SU-DHL-6 (cell line): ENCODE results near the gene SLC27A5.

Experiments used
- H2AFZ ChIP-seq: fragments of 200-600 bp; sonication (generic); 2 replicates; pipeline ENCODE4 v1.6.1; 2014; ENCODE audit warnings: low read depth, mild to moderate bottlenecking, moderate library complexity, mixed read lengths, antibody characterized with exemption, low read length; ENCODE audit not compliant: severe bottlenecking
- H3F3A ChIP-seq: fragments of 200-600 bp; shearing (Covaris generic); 2 replicates; pipeline ENCODE4 v1.6.0; 2016; ENCODE audit warnings: antibody characterized with exemption, mild to moderate bottlenecking; ENCODE audit not compliant: insufficient read depth
- H3K27ac ChIP-seq: fragments of 200-600 bp; sonication (generic); 2 replicates; pipeline ENCODE4 v1.5.1; 2016; ENCODE audit warnings: low read depth, mild to moderate bottlenecking, low read length, moderate library complexity, mixed read lengths
- H3K27me3 ChIP-seq: fragments of 200-600 bp; sonication (generic), shearing (Covaris generic); 2 replicates; pipeline ENCODE4 v1.6.0; 2014; ENCODE audit warnings: mild to moderate bottlenecking, low read length
- H3K36me3 ChIP-seq: fragments of 200-600 bp; sonication (generic); 2 replicates; pipeline ENCODE4 v1.6.1; 2014; ENCODE audit warnings: mild to moderate bottlenecking, low read length, mixed read lengths
- H3K4me2 ChIP-seq: fragments of 300-600, 200-600 bp; shearing (Covaris generic), sonication (generic); 2 replicates; pipeline ENCODE4 v1.6.0; 2014; ENCODE audit warnings: low read length, low read depth, mild to moderate bottlenecking; ENCODE audit not compliant: poor library complexity, severe bottlenecking
- H3K4me3 ChIP-seq: fragments of 200-600 bp; sonication (generic); 2 replicates; pipeline ENCODE4 v1.5.1; 2014; ENCODE audit warnings: antibody characterized with exemption, low read length, mild to moderate bottlenecking, mixed read lengths; ENCODE audit not compliant: insufficient read depth, poor library complexity, severe bottlenecking
- H3K79me2 ChIP-seq: fragments of 200-600 bp; sonication (generic); 2 replicates; pipeline ENCODE4 v1.6.1; 2014; ENCODE audit warnings: mild to moderate bottlenecking, low read length, moderate library complexity; ENCODE audit not compliant: insufficient read depth
- H3K9ac ChIP-seq: fragments of 200-600 bp; sonication (generic); 2 replicates; pipeline ENCODE4 v1.7.0; 2014; ENCODE audit warnings: mild to moderate bottlenecking, low read length
- H3K9me2 ChIP-seq: fragments of 200-600 bp; sonication (generic); replicated peaks from 2 replicates; pipeline ENCODE4 v1.6.1; 2014; ENCODE audit warnings: low read length; ENCODE audit not compliant: insufficient read depth
- H3K9me3 ChIP-seq: fragments of 200-600 bp; sonication (generic); 2 replicates; pipeline ENCODE4 v1.6.1; 2014; ENCODE audit warnings: low read length, mixed read lengths; ENCODE audit not compliant: insufficient read depth
- H4K20me1 ChIP-seq: fragments of 200-600 bp; sonication (generic); 2 replicates; pipeline ENCODE4 v1.6.1; 2014; ENCODE audit warnings: low read depth, mild to moderate bottlenecking, antibody characterized with exemption, low read length, moderate library complexity, mixed read lengths
- CTCF ChIP-seq: fragments of 200-600 bp; sonication (generic); IDR thresholded peaks from one replicate; pipeline ENCODE4 v1.5.1; 2017; ENCODE audit warnings: antibody characterized with exemption, mild to moderate bottlenecking, low read length, moderate library complexity; ENCODE audit not compliant: insufficient read depth, poor library complexity, severe bottlenecking
- EZH2phosphoT487 ChIP-seq: fragments of 200-600 bp; sonication (generic), shearing (Covaris generic); conservative IDR thresholded peaks from 2 replicates; pipeline ENCODE4 v1.6.1; 2018; ENCODE audit warnings: mild to moderate bottlenecking, antibody characterized with exemption, low read length, moderate library complexity, mixed read lengths

Gene SLC27A5

GRCh38 chr19:58513694-58514563 is 2.1 kb upstream of the SLC27A5 start:
- peak; percentile 95 for TF ChIP-seq CTCF
- no peak for TF ChIP-seq EZH2phosphoT487
- Histone ChIP-seq H4K20me1 (no peaks in the 10 kb centered on the region), H3K9ac (peak overlapping the region; percentile 97), H3K79me2 (peaks cover 15% of the 10 kb centered on the region), H2AFZ (peak overlapping the region; percentile 78), H3K27me3 (no peaks in the 10 kb centered on the region), H3K36me3 (no peaks in the 10 kb centered on the region), H3K4me3 (peak overlapping the region; percentile 84), H3K4me2 (peak overlapping the region; percentile 96), H3K9me2 (no peaks in the 10 kb centered on the region), H3F3A (peaks cover 5% of the 10 kb centered on the region; the same call in 1 of the 2 replicates), H3K9me3 (no peaks in the 10 kb centered on the region), H3K27ac (peak overlapping the region; percentile 64)

GRCh38 chr19:58513213-58513693 is 1.5 kb upstream of the SLC27A5 start:
- H4K20me1 ChIP-seq = no peaks in the 10 kb centered on the region
- peaks cover 11% of the 10 kb centered on the region for H3K79me2 ChIP-seq
- H3K9me3 ChIP-seq = no peaks in the 10 kb centered on the region
- no peak overlapping the region for H3K27ac ChIP-seq
- no peaks in the 10 kb centered on the region for H3K36me3 ChIP-seq
- peak overlapping the region; percentile 97 for H3K9ac ChIP-seq
- H2AFZ ChIP-seq = peak overlapping the region; percentile 78
- H3K4me2 ChIP-seq = peak overlapping the region; percentile 96
- peaks cover 4% of the 10 kb centered on the region; the same call in 1 of the 2 replicates for H3F3A ChIP-seq
- H3K9me2 ChIP-seq = no peaks in the 10 kb centered on the region
- H3K27me3 ChIP-seq = no peaks in the 10 kb centered on the region
- no peak for TF ChIP-seq CTCF
- no peak for TF ChIP-seq EZH2phosphoT487
- no peak overlapping the region for H3K4me3 ChIP-seq

GRCh38 chr19:58510084-58510862 is 1.5 kb downstream of the SLC27A5 start:
- Histone ChIP-seq H3K9me3 (no peaks in the 10 kb centered on the region), H3K27me3 (no peaks in the 10 kb centered on the region), H3K36me3 (no peaks in the 10 kb centered on the region), H3K9me2 (no peaks in the 10 kb centered on the region), H4K20me1 (no peaks in the 10 kb centered on the region), H3F3A (no peaks in the 10 kb centered on the region), H3K4me2 (no peak overlapping the region), H3K27ac (no peak overlapping the region), H3K4me3 (no peak overlapping the region), H2AFZ (no peak overlapping the region), H3K9ac (no peak overlapping the region), H3K79me2 (peaks cover 8% of the 10 kb centered on the region)
- no peak for TF ChIP-seq CTCF
- no peak for TF ChIP-seq EZH2phosphoT487
